ENCODE data around the gene HINFP. TPM values are rescaled to one million over a fixed set of nuclear protein-coding genes. Genes with fewer than 3 reads are reported as not detected.
"Not testable (repeated sequence)": the region's sequence is repeated elsewhere in the genome, so short reads cannot be mapped to it uniquely, and the experiment has no call there.

HINFP gene
- total RNA-seq, 1 donor from 2014 or later: 39.6 TPM

GRCh38 chr11:119115484-119116234 is 5.7 kb upstream of the HINFP start:
- intact Hi-C loops (cut with micrococcal nuclease): no loop called here

- intact Hi-C loops (cut with micrococcal nuclease): no loop called here
Measured at GRCh38 chr11:119116235-119116594, 5.2 kb upstream of the HINFP start.

GRCh38 chr11:119116601-119117000 is 4.8 kb upstream of the HINFP start:
- intact Hi-C loops (cut with micrococcal nuclease): no loop called here

GRCh38 chr11:119117004-119117706 is 4.2 kb upstream of the HINFP start:
- intact Hi-C loops (cut with micrococcal nuclease): no loop called here

GRCh38 chr11:119118227-119118626 is 3.2 kb upstream of the HINFP start:
- intact Hi-C loops (cut with micrococcal nuclease): no loop called here

GRCh38 chr11:119118946-119119345 is 2.4 kb upstream of the HINFP start:
- intact Hi-C loops (cut with micrococcal nuclease): no loop called here

GRCh38 chr11:119120639-119121007 is 757 bp upstream of the HINFP start:
- intact Hi-C loops (cut with micrococcal nuclease): loop anchor here (1.0 kb wide), 8 partner anchors 13 to 214 kb away; partner anchors contain the start of genes C2CD2L, HYOU1, RNF26 and RPS25

- intact Hi-C loops (cut with micrococcal nuclease): loop anchor here (1.0 kb wide), 8 partner anchors 14 to 213 kb away; partner anchors contain the start of genes C2CD2L, HYOU1, RNF26 and RPS25
Measured at GRCh38 chr11:119121811-119122124, 388 bp downstream of the HINFP start.

GRCh38 chr11:119125821-119126220 is 4.4 kb downstream of the HINFP start:
- intact Hi-C loops (cut with micrococcal nuclease): no loop called here

GRCh38 chr11:119126675-119127268 is 5.4 kb downstream of the HINFP start:
- intact Hi-C loops (cut with micrococcal nuclease): no loop called here

- intact Hi-C loops (cut with micrococcal nuclease): no loop called here
Measured at GRCh38 chr11:119130662-119131061, 9.3 kb downstream of the HINFP start.

- intact Hi-C loops (cut with micrococcal nuclease): no loop called here
Measured at GRCh38 chr11:119134389-119134978, 13.1 kb downstream of the HINFP start.

- intact Hi-C loops (cut with micrococcal nuclease): not testable (repeated sequence)
Measured at GRCh38 chr11:119139276-119139675, 17.9 kb downstream of the HINFP start.

GRCh38 chr11:119144825-119145486 is 23.6 kb downstream of the HINFP start:
- intact Hi-C loops (cut with micrococcal nuclease): loop anchor here (1.0 kb wide), 1 partner anchor 52 kb away; no protein-coding TSS in a partner anchor

GRCh38 chr11:119145551-119145950 is 24.2 kb downstream of the HINFP start:
- intact Hi-C loops (cut with micrococcal nuclease): no loop called here

GRCh38 chr11:119147604-119148333 is 26.4 kb downstream of the HINFP start:
- intact Hi-C loops (cut with micrococcal nuclease): no loop called here

GRCh38 chr11:119148720-119149017 is 27.3 kb downstream of the HINFP start:
- intact Hi-C loops (cut with micrococcal nuclease): no loop called here

- intact Hi-C loops (cut with micrococcal nuclease): no loop called here
Measured at GRCh38 chr11:119149018-119149785, 27.8 kb downstream of the HINFP start, which contains the start of gene ABCG4. ABCG4 (plus strand) TSS chr11:119149052; CDS start chr11:119149966, 914 bp downstream.

GRCh38 chr11:119149786-119150275 is 28.5 kb downstream of the HINFP start:
- intact Hi-C loops (cut with micrococcal nuclease): no loop called here

GRCh38 chr11:119152043-119152442 is 30.7 kb downstream of the HINFP start:
- intact Hi-C loops (cut with micrococcal nuclease): loop anchor here (1.0 kb wide), 1 partner anchor 43 kb away; no protein-coding TSS in a partner anchor
